OCI-LY1 (cell line): Measurements from ENCODE around the gene KCNIP4.

ENCODE experiments used
- H2AFZ ChIP-seq: fragments of 200-600 bp; sonication (generic), shearing (Covaris generic); 2 replicates; pipeline ENCODE4 v1.6.0; 2014; ENCODE audit warnings: antibody characterized with exemption, mild to moderate bottlenecking, low read length
- H3F3A ChIP-seq: fragments of 200-600 bp; sonication (generic), shearing (Covaris generic); 2 replicates; pipeline ENCODE4 v1.6.0; 2014; ENCODE audit warnings: mild to moderate bottlenecking, antibody characterized with exemption, low read length, moderate library complexity; ENCODE audit not compliant: insufficient read depth
- H3K27ac ChIP-seq: fragments of 200-600 bp; sonication (generic); 2 replicates; pipeline ENCODE4 v1.5.1; 2014; ENCODE audit warnings: low read length, mixed run types, mild to moderate bottlenecking, low read depth; ENCODE audit not compliant: poor library complexity, severe bottlenecking
- H3K27me3 ChIP-seq: fragments of 200-600 bp; sonication (generic); 2 replicates; pipeline ENCODE4 v1.6.0; 2014; ENCODE audit warnings: antibody characterized with exemption, mild to moderate bottlenecking, low read length, moderate library complexity; ENCODE audit not compliant: insufficient read depth
- H3K36me3 ChIP-seq: fragments of 200-600 bp; sonication (generic); 2 replicates; pipeline ENCODE4 v1.6.1; 2014; ENCODE audit warnings: mild to moderate bottlenecking, antibody characterized with exemption, low read length, moderate library complexity, mixed read lengths; ENCODE audit not compliant: insufficient read depth
- H3K4me1 ChIP-seq: fragments of 200-600 bp; sonication (generic); 2 replicates; pipeline ENCODE4 v1.5.1; 2014; ENCODE audit warnings: mild to moderate bottlenecking, low read length, moderate library complexity; ENCODE audit not compliant: insufficient read depth, severe bottlenecking
- H3K4me2 ChIP-seq: fragments of 200-600 bp; sonication (generic), shearing (Covaris generic); 2 replicates; pipeline ENCODE4 v1.6.1; 2014; ENCODE audit warnings: low read length
- H3K4me3 ChIP-seq: fragments of 200-600 bp; sonication (generic); 2 replicates; pipeline ENCODE4 v1.5.1; 2014; ENCODE audit warnings: low read length, low read depth, mild to moderate bottlenecking, mixed read lengths; ENCODE audit not compliant: poor library complexity, severe bottlenecking
- H3K79me2 ChIP-seq: fragments of 200-600 bp; shearing (Covaris generic); 2 replicates; pipeline ENCODE4 v1.6.1; 2016; ENCODE audit warnings: mixed run types, low read length, mixed read lengths; ENCODE audit not compliant: insufficient read depth
- H3K9ac ChIP-seq: fragments of 200-600 bp; sonication (generic), shearing (Covaris generic); 2 replicates; pipeline ENCODE4 v1.6.1; 2014; ENCODE audit warnings: mild to moderate bottlenecking, low read length, mixed read lengths
- H3K9me2 ChIP-seq: fragments of 200-600 bp; sonication (generic), shearing (Covaris generic); 2 replicates; pipeline ENCODE4 v1.6.1; 2014; ENCODE audit warnings: low read depth, mild to moderate bottlenecking, low read length, mixed read lengths
- H3K9me3 ChIP-seq: fragments of 200-600 bp; shearing (Covaris generic); 2 replicates; pipeline ENCODE4 v1.6.1; 2014; ENCODE audit warnings: low read length, mixed read lengths
- H4K20me1 ChIP-seq: fragments of 200-600 bp; sonication (generic), shearing (Covaris generic); 2 replicates; pipeline ENCODE4 v1.6.0; 2016; ENCODE audit warnings: mild to moderate bottlenecking, low read length; ENCODE audit not compliant: insufficient read depth
- CTCF ChIP-seq: fragments of 200-600 bp; sonication (generic), shearing (Covaris generic); IDR thresholded peaks from 2 replicates; pipeline ENCODE4 v1.5.1; 2017; ENCODE audit warnings: mild to moderate bottlenecking, antibody characterized with exemption, low read length, moderate library complexity, mixed read lengths
- EZH2 ChIP-seq: fragments of 200-600 bp; sonication (generic), shearing (Covaris generic); IDR thresholded peaks from 2 replicates; pipeline ENCODE4 v1.8.0; 2017; ENCODE audit warnings: borderline replicate concordance, mixed run types, mild to moderate bottlenecking, antibody characterized with exemption, low read length, moderate library complexity, mixed read lengths

KCNIP4 gene

GRCh38 chr4:20860878-20861277 is 1087.7 kb downstream of the KCNIP4 start:
- Histone ChIP-seq H3K9me2 (no peaks in the 10 kb centered on the region), H3K4me2 (no peak overlapping the region), H3K4me1 (no peaks in the 10 kb centered on the region), H3K27ac (no peak overlapping the region), H3K9me3 (no peaks in the 10 kb centered on the region), H3K79me2 (no peaks in the 10 kb centered on the region), H3K36me3 (no peaks in the 10 kb centered on the region), H2AFZ (no peak overlapping the region), H3K27me3 (no peaks in the 10 kb centered on the region), H3F3A (no peaks in the 10 kb centered on the region), H3K4me3 (no peak overlapping the region), H3K9ac (no peak overlapping the region), H4K20me1 (no peaks in the 10 kb centered on the region)
- no peak for TF ChIP-seq CTCF
- no peak for TF ChIP-seq EZH2

- TF ChIP-seq CTCF (no peak), EZH2 (no peak)
- Histone ChIP-seq H3K9me3 (no peaks in the 10 kb centered on the region), H3K9me2 (no peaks in the 10 kb centered on the region), H3K27ac (no peak overlapping the region), H3K36me3 (no peaks in the 10 kb centered on the region), H2AFZ (no peak overlapping the region), H3K4me1 (no peaks in the 10 kb centered on the region), H3K27me3 (no peaks in the 10 kb centered on the region), H3K4me3 (no peak overlapping the region), H3K4me2 (no peak overlapping the region), H3F3A (no peaks in the 10 kb centered on the region), H3K79me2 (no peaks in the 10 kb centered on the region), H3K9ac (no peak overlapping the region), H4K20me1 (no peaks in the 10 kb centered on the region)
Observed at GRCh38 chr4:20859097-20859781, 1089.3 kb downstream of the KCNIP4 start.

GRCh38 chr4:20857081-20857480 is 1091.5 kb downstream of the KCNIP4 start:
- Histone ChIP-seq H3K27me3 (no peaks in the 10 kb centered on the region), H3K79me2 (no peaks in the 10 kb centered on the region), H4K20me1 (no peaks in the 10 kb centered on the region), H2AFZ (no peak overlapping the region), H3K4me3 (no peak overlapping the region), H3F3A (no peaks in the 10 kb centered on the region), H3K4me1 (no peaks in the 10 kb centered on the region), H3K36me3 (no peaks in the 10 kb centered on the region), H3K9me2 (no peaks in the 10 kb centered on the region), H3K9me3 (no peaks in the 10 kb centered on the region), H3K9ac (no peak overlapping the region), H3K27ac (no peak overlapping the region), H3K4me2 (no peak overlapping the region)
- no peak for TF ChIP-seq CTCF
- TF ChIP-seq EZH2 = no peak
